Central memory CD4-positive, alpha-beta T cell (primary cell): ENCODE measurements around the gene DPP9.
A peak's percentile ranks its signal among the peaks of the same experiment; 100 is the strongest.
"Not testable (repeated sequence)": the region's sequence is repeated elsewhere in the genome, so short reads cannot be mapped to it uniquely, and the experiment has no call there.

Experiments
- DNase-seq: peaks from one replicate; pipeline ENCODE4 v3.0.0; 2022

DPP9 gene

DNA sequence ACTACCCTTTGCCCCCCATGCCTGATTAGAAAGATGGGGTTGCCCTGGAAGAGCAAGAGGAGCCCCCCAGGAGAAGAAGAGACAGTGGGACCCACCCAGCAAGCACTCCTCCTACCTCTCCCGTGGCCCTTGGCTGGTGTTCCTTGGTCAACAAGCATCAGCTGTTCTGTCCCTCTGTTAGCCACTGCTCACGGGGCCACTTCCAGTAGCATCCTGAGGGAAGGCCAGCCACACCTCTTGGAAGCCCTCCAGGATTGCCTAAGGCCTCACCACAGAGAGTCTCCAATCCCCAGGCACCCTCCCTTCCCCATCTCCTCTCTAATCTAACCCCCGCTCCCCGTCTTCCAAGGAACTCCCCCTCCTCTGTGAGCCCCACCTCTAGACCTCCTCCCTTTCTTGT lies 15.1 kb upstream of the DPP9 start:
- DNase-seq = no peak

DNA sequence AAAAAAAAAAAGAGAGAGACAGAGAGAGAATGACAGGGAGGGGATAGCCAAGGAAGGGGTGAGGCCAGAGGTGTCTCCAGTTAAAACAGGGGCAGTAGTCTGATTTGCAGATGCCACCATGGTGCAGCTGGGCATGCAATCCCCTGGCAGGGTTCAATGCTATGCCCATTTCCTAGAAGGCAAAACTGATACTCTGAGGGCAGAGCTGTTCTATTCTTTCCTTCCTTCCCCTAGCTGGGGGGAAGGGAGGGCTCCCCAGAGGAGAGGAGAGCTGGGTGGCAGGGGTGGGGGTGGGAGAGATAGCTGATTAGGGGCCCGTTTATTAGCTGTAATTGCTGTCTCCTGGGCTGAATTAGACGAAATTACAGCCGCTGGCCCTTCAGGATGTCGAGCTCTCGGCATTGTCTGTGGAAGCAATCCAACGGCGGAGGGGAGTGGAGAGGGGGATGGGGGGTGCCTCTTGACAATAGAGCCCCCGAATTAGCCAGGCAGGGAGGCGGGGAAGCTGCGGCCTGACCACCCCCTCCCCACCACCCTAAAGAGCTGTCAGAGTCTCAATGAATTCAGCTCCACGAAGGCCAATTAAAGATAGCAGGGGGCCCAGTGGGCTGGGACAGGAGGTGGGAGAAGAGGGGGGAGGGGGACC lies 14.4 kb upstream of the DPP9 start:
- DNase-seq = no peak

DNA sequence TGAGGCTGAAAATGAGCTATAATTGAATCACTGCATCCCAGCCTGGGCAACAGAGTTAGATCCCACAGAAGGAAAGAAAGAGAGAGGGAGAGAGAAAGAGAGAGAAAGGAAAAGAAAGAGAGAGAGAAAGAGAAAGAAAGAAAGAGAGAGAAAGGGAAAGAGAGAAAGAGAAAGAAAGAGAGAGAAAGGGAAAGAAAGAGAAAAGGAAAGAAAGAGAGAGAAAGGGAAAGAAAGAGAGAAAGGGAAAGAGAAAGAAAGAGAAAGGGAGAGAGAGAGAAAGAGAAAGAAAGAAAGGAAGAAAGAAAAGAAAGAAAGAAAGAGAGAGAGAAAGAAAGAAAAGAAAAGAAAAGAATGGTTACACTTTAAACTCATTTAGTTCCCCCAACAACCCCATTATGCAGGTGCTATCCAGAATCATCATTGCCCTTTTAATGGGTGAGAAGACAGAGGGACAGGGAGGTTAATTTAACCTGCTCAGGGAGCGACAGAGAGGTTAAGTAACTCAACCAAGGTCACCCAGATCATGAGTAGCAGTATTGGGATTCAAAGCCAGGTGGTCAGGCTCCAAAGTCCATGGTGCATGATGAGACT lies 10.2 kb upstream of the DPP9 start:
- no peak for DNase-seq

DNA sequence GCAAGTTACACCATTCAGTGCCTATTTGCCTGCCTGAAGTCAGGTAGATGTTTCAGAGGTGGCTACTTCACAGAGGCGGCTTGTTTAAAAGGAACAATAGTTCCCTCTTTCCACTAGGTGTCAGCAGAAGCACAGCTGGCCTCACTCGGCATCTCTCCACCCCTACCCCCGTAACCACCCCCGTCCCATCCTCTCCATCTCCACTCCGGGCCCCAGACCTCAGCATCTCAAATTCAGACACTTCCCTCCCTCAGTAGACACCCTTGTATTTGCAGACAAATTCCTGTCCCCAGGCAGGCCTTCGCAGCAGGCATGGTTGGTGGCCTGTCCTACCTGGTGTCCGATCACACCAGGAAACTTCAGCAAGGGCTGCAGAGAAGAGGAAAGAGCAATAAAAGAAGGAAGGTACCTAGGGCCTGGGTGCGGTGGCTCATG lies 9.1 kb upstream of the DPP9 start:
- peak; percentile 53 for DNase-seq

DNA sequence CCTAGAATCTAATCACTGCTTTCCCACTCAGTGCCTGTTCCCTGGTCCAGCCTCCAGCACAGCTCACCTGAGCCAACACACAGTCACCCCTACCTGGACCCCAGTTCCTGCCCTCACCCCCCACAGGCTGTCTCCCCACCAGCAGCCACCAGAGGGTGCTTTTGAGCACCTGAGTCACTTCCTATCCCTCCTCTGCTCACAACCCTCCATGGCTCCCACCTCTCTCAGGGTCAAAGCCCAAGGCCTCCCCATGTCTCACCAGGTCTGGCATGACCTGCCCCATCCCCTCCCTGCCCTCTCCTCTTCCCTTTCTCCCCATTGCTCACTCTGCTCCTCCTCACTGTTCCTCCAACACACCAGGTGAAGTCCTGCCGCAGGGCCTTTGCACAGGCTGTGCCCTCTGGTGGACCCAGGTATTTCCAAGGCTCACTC lies 7.1 kb upstream of the DPP9 start:
- DNase-seq = peak; percentile 49

- no peak for DNase-seq
Measured at GRCh38 chr19:4728871-4729270, 5.2 kb upstream of the DPP9 start.

GRCh38 chr19:4722671-4723594 lies 709 bp downstream of the DPP9 start:
- no peak for DNase-seq

DNA sequence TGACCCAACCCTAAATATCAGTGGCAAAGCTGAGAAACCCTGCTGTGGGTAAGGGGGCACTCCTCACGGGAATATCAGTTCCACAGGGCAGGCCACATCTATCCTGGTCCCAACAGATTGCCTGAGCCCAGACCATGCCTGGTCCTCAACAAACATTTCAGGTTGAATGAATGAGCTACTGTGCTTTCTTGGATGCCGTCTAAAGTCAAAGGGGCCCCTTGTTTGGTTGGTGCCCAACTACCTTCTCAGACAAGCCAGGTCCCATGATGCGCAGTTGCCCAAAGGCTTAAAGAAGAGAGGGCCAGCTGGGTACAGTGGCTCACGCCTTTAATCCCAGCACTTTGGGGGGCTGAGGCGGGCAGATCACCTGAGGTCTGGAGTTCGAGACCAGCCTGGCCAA lies 2.4 kb downstream of the DPP9 start:
- DNase-seq = no peak

- DNase-seq = no peak
Measured at GRCh38 chr19:4720037-4720700, 3.5 kb downstream of the DPP9 start.

DNA sequence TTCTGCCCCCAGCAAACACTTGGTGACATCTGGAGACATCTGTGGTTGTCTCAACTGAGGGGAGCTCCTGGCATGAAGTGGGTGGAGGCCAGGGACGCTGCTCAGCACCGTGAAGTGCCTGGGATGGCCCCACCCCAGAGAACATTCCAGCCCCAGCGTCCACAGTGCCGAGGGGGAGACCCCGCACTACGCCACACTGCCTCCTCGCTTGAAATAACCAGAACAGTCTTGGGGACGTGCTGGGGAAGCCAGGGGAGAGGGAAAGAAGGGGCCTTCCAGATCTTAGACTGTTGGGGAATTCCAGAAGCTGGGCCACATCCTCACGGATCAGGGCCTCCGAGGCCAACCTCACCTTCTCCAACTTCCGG lies 4.2 kb downstream of the DPP9 start:
- DNase-seq = no peak

DNA sequence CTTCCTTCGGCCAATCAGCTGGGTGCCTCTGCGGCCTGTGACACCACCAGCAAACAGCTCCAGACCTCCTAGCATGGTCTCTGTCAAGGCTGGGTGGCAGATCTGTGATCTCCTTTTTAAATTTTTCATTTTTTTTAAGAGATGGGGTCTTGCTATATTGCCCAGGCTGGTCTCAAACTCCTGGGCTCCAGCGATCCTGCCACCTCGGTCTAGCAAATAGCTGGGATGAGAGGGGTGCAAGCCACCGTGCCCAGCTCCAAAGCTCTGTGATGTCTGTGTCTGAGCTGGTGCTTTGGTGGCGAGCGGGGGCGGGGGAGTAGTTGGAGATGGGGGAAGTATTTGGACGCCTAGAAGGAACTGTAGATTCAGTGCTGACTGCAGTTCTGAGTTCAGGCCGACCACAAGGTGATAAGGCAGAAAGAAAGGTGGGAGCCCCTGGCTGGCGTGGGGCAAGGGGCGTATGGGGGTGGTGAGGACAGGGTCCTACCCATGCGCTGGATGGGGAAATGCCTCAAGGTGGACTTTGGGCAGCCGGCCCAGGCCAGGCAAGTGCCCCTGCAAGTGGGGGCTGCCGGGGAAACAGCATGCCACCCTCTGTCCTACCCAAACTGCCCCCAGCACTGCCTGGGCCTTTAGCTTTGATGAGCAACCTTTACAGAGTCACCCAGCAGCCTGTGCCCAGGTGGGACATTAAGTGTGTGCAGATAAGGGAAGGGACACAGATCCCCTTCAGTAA lies 5.5 kb downstream of the DPP9 start:
- no peak for DNase-seq

- DNase-seq = no peak
Measured at GRCh38 chr19:4717191-4717965, 6.3 kb downstream of the DPP9 start.

DNA sequence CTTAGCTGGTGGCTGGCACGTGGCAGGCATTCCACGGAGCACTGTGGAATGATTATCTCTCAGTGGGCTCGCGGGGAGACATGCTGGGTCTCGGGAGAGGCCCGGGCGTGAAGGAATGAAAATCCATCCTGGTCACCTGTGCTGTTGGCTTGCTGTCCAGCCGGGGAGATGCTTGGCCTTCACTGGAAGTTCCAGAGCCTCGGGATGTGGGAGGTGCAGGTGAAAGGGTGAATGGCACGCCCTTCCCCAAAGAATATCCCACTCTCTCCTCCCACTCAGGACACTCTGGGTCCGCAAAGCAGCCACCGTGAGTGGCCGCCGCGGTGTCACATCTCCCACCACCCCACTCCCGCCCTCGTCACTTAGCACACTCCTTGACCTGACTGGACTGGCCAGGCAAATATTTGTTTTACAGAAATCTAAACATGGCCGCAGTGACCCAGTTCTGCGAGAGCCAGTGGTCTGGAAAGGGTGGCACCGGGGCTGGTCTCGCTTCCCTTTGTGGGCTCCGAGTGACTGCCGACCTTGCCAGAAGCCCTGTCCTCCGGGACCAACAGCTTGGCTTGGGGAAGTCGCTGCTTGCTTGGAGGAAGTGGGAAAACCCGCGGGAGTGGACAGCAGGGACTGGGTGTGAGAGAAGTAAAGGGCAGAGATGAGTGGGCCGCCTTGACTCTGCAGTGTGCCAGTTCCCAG lies 8.0 kb downstream of the DPP9 start:
- no peak for DNase-seq

DNA sequence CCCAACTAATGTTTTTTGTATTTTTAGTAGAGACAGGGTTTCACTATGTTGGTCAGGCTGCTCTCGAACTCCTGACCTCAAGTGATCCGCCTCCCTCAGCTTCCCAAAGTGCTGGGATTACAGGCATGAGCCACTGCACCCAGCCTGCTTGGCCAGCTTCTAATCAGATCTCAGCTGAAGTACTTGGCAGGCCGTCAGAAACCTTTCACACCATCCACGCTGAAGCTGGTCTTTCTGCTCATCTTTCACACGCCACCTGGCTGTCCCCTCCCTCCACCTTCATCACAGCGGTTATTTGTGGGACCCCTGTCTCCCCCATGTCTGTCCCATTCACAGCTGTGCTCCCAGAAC lies 8.5 kb downstream of the DPP9 start:
- DNase-seq = not testable (repeated sequence)

GRCh38 chr19:4714016-4714415 lies 9.6 kb downstream of the DPP9 start:
- no peak for DNase-seq

- DNase-seq = no peak
Measured at GRCh38 chr19:4713384-4713951, 10.2 kb downstream of the DPP9 start.

DNA sequence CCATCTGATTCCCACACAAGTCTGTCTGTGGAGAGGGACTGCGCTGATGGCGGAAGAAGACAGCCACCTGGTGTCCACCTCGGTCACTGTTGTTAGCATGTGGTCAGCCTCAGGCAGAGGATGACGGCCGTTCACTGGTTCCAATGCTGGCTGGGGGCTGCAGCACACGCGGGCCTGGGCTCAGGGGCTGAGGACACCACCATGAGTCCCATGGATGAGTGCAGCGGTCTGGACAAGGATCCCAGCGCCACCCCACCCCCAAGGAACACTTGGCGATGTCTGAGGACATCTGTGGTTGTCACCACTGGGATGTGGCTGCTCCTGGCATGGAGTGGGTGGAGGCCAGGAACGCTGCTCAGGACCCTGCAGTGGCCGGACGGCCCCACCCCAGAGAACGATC lies 10.9 kb downstream of the DPP9 start:
- no peak for DNase-seq

- DNase-seq = no peak
Measured at GRCh38 chr19:4711211-4711610, 12.4 kb downstream of the DPP9 start.

DNA sequence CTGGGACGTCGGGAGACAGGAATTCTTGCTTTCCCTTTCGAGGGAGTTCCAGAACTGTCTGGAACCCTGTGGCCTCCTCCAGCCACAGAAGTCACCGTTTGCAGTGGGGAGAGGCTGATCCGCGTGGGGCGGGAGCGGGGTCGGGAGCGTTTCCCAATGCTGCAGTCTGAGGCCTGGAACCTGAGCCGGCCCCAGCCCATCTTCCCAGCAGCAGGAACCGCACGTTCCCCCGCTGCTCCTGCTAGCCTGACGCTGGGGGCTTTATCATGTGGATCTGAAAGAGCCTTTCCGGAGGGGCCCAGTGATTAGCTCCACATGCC lies 13.4 kb downstream of the DPP9 start:
- DNase-seq = no peak

DNA sequence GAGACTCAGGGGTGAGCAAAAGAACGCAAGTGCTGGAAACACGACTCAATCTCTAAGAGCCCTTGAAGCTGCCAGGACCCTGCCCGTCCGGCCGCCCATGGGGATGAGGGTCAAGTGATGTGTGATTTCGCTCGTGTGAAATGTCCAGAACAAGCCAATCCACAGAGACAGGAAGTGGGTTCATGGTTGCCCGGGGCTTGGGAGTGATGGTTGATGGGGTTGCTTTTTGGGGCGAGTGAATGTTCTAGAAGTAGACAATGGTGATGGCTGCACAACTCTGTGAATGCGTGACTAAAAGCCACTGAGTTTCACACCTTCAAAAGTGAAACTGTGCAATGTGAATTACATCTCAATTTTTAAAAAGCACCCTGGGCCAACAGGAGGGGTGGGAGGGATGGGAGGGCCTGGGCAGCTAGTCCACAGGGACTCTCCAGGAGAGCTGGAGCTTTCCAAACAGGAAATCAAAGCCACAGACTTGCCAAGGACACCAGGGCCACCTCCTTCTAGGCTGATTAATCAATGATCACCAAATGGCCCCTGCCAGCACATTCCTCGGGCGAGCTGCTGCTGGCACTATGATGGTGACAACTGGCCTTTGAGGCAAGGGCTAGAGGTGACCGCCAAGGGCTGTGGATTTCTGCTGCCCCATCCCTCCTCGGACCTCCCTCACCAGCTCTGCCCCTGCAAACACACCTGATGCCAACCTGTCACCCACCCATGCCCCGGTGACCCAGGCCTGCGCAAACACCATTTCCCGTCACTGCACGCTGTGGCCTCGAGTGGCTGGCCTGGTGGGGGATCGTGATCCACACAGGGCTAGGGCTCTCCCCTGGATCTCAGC lies 14.0 kb downstream of the DPP9 start:
- DNase-seq = no peak
